Ectodermal cell (in vitro differentiated cells): ENCODE data around the gene UCHL5.
"Not testable (repeated sequence)": the region's sequence is repeated elsewhere in the genome, so short reads cannot be mapped to it uniquely, and the experiment has no call there.

Experiments used
- H3K27ac ChIP-seq: 2 replicates; pipeline ENCODE4 v1.7.0; 2013; ENCODE audit warnings: mild to moderate bottlenecking, low read depth, low read length; ENCODE audit not compliant: insufficient read depth, poor library complexity, severe bottlenecking
- H3K27me3 ChIP-seq: 2 replicates; pipeline ENCODE4 v1.7.0; 2013; ENCODE audit warnings: mild to moderate bottlenecking, low read length; ENCODE audit not compliant: insufficient read depth, control insufficient read depth, poor library complexity, severe bottlenecking
- H3K36me3 ChIP-seq: one replicate; pipeline ENCODE4 v1.7.0; 2013; ENCODE audit warnings: low read length; ENCODE audit not compliant: control insufficient read depth, insufficient read depth
- H3K4me1 ChIP-seq: one replicate; pipeline ENCODE4 v1.7.0; 2013; ENCODE audit warnings: low read length; ENCODE audit not compliant: control insufficient read depth, insufficient read depth
- H3K4me3 ChIP-seq: 2 replicates; pipeline ENCODE4 v1.7.0; 2013; ENCODE audit warnings: low read depth, low read length, control low read depth; ENCODE audit not compliant: insufficient read depth
- H3K9me3 ChIP-seq: 2 replicates; pipeline ENCODE4 v1.7.0; 2013; ENCODE audit warnings: mild to moderate bottlenecking, low read length, moderate library complexity; ENCODE audit not compliant: control insufficient read depth
- WGBS, 2 experiments: methylation state at CpG; one replicate each; pipeline ENCODE4 v1.1.7; 2013; ENCODE audit warnings: missing lambda C conversion rate in 2 of 2; 5-methylcytosine and 5-hydroxymethylcytosine counted together

UCHL5 gene

DNA sequence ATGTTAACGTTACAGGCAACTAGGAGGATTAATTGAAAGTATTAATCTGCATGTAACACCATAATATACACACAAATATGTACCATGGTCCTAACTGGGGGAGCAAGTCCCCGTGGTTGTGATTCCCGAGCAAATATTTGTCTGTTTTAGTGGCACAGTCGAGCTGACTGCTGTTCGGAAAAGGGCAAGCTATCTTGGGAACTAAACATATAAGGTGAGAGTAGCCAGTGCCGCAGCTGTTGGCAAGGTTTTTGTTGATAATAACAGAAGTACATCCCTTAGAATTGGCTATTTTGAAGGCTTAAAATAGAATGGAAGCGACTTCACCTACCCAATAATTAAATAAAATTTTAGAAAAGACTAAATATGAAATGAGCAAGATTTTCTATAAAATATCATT, 45.5 kb downstream of the UCHL5 start:
- H3K36me3 ChIP-seq, result no peaks in the 10 kb centered on the region
- H3K27me3 ChIP-seq, result no peaks in the 10 kb centered on the region
- H3K9me3 ChIP-seq, result no peaks in the 10 kb centered on the region
- no peaks in the 10 kb centered on the region for H3K4me1 ChIP-seq
- no peak overlapping the region for H3K4me3 ChIP-seq
- 92 to 93% methylated on average over 5 of the region's 7 CpGs for WGBS, 2 experiments
- H3K27ac ChIP-seq, result no peak overlapping the region

DNA sequence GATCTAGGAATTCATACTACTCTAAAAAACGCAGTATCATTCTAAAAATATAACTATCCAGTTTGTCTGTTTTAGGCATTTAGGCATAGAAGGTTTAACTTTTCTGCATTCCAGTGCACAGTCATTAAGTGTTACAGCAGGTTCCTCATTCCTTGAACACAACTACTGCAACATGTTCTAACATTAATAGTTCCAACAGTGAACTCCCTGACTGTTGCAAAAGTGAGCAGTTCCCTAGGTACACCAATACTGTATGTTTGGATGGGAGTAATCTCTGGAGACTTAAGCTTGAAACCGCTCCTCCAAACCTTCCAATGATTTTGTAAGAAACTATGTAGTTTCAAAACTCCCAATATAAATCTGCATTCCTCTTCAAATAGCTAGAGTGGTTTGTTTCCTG, 46.2 kb downstream of the UCHL5 start:
- H3K36me3 ChIP-seq, result no peaks in the 10 kb centered on the region
- H3K27ac ChIP-seq, result no peak overlapping the region
- no peaks in the 10 kb centered on the region for H3K27me3 ChIP-seq
- no peak overlapping the region for H3K4me3 ChIP-seq
- WGBS, 2 experiments, result 89 to 95% methylated on average over 1 of the region's 2 CpGs
- H3K4me1 ChIP-seq, result no peaks in the 10 kb centered on the region
- no peaks in the 10 kb centered on the region for H3K9me3 ChIP-seq

DNA sequence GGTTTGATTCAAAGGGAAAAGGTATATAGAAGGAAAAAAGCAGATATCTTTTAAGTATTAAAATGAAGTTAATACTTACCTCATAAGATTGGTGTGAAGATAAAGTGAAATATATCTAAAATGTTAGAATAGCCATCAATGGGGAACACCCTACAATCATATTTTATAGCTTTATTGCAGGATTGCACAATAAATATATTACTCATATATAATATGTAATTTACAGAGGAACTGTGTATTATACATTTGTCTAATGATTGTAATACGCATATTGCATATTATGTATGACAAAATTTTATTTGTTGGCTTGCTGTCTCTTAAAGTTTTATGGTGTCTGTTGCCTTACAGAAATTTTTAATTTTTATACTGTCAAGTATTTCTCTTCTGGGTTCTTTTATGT, 47.8 kb downstream of the UCHL5 start:
- Histone ChIP-seq H3K27ac (no peak overlapping the region), H3K9me3 (no peaks in the 10 kb centered on the region), H3K36me3 (no peaks in the 10 kb centered on the region), H3K4me1 (no peaks in the 10 kb centered on the region), H3K4me3 (no peak overlapping the region), H3K27me3 (no peaks in the 10 kb centered on the region)
- WGBS, 2 experiments, result no CpG with 5 or more reads among the region's 1 CpG

DNA sequence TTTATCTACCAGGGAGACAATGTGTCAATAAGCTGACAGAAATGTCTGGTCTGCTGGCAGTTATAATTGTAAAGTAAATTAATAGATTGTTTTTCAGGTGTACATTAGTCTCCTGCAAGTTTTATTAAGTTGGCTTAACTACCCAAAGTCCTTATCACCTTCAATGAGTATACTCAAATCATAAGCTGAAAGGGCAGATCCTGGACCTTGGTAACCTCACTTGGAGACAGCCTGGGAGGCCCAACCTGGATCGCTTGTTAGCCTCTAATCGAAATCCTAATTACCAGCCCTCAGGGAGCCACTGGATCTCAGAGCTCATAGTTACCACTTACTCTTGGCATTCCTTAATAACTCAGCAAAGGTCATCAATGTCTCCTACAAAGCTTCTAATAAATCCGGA, 49.7 kb downstream of the UCHL5 start:
- no peaks in the 10 kb centered on the region for H3K4me1 ChIP-seq
- H3K27me3 ChIP-seq, result no peaks in the 10 kb centered on the region
- H3K4me3 ChIP-seq, result no peak overlapping the region
- H3K9me3 ChIP-seq, result no peaks in the 10 kb centered on the region
- no peak overlapping the region for H3K27ac ChIP-seq
- no peaks in the 10 kb centered on the region for H3K36me3 ChIP-seq
- WGBS, 2 experiments, result 87 to 98% methylated on average over 3 of the region's 3 CpGs

DNA sequence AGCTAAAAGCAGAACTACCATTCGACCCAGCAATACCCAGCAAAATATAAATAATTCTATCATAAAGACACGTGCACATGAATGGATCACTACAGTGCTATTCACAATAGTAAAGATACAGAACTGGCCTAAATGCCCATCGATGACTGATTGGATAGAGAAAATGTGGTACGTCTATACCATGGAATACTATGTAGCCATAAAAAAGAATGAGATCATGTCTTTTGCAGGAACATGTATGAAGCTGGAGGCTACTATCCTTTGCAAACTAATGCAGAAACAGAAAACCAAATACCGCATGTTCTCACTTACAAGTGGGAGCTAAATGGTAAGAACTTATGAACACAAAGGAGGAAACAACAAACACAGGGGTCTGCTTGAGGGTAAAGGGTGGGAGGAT, 53.4 kb downstream of the UCHL5 start:
- Histone ChIP-seq H3K27ac (no peak overlapping the region), H3K27me3 (no peaks in the 10 kb centered on the region), H3K4me3 (no peak overlapping the region), H3K36me3 (no peaks in the 10 kb centered on the region), H3K9me3 (no peaks in the 10 kb centered on the region), H3K4me1 (no peaks in the 10 kb centered on the region)
- 93 to 98% methylated on average over 4 to 5 of the region's 5 CpGs for WGBS, 2 experiments

DNA sequence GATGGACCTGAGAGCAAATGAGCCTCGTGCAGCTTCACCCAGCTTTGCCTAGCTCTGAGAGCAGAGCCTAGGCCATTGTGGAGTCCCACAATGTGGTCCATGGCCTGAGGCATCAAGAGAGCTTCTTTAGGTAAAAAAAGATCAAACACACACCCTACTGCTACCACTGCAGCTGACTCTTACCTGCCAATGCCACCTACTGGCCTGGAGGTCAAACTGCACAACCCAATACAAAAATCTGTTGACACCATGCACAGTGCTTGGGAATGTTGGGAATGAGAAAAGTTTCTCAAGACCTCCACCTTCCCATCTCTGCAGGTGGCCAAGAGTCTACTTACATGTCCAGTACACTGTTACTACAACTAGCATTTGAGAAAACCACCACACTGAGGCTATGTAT, 60.6 kb downstream of the UCHL5 start:
- 90 to 97% methylated on average over 1 of the region's 1 CpG for WGBS, 2 experiments
- Histone ChIP-seq H3K9me3 (no peaks in the 10 kb centered on the region), H3K4me3 (no peak overlapping the region)

DNA sequence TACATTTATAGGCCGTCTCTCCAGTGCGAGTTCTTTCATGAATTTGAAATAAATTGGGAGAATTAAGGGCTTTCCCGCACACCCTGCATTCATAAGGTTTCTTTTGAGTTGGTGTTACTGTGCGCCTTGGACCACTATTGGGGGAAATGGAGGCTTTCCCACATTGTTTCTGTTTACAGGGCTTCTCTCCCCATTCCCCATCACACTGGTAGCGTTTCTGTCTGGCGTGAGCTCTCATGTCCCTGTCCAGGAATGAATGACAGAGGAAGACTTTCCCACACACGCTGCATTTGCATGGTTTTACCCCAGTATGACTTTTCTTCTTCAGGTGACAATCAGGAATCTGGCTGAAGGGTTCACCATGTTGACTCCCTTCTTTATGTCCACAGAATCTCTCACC, 65.0 kb downstream of the UCHL5 start:
- Histone ChIP-seq H3K27me3 (no peaks in the 10 kb centered on the region), H3K4me1 (no peaks in the 10 kb centered on the region), H3K4me3 (no peak overlapping the region), H3K27ac (no peak overlapping the region), H3K36me3 (peaks cover 5% of the 10 kb centered on the region), H3K9me3 (no peaks in the 10 kb centered on the region)
- WGBS, 2 experiments, result 97 to 98% methylated on average over 7 of the region's 7 CpGs

More for the DNA sequence above, 60.6 kb downstream of the UCHL5 start:
- Histone ChIP-seq H3K27me3 (no peaks in the 10 kb centered on the region), H3K27ac (no peak overlapping the region), H3K4me1 (no peaks in the 10 kb centered on the region), H3K36me3 (peaks cover 5% of the 10 kb centered on the region)

DNA sequence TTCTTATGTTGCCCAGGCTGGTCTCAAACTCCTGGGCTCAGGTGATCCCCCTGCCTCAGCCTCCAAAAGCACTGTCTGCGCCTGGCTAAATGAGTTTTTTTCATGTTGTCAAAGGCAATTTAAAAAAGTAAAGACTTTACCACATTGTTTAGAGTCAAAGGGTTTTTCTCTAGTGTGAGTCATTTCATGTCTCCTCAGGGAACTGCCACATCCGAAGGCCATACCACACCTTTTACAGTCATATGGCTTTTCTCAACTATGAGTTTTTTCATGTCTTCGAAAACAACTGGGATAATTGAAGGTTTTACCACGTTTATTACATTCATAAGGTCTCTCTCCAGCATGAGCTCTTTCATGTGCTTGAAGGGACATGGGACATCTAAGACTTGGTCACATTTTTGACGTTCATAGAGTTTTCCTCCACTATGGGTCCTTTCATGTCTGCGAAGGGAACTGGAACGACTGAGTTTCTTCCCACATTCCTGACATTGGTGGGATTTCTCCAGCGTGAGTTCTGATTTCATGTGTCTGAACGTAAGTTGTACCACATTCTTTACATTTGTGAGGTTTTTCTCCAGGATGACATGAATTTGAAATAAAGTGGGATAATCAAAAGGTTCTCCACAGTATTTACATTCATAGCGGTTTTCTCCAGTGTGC, 65.6 kb downstream of the UCHL5 start:
- H3K4me1 ChIP-seq, result no peaks in the 10 kb centered on the region
- no peak overlapping the region for H3K4me3 ChIP-seq
- WGBS, 2 experiments, result 93 to 96% methylated on average over 10 of the region's 10 CpGs
- H3K27me3 ChIP-seq, result no peaks in the 10 kb centered on the region
- H3K36me3 ChIP-seq, result peaks cover 5% of the 10 kb centered on the region
- no peak overlapping the region for H3K27ac ChIP-seq
- H3K9me3 ChIP-seq, result no peaks in the 10 kb centered on the region

DNA sequence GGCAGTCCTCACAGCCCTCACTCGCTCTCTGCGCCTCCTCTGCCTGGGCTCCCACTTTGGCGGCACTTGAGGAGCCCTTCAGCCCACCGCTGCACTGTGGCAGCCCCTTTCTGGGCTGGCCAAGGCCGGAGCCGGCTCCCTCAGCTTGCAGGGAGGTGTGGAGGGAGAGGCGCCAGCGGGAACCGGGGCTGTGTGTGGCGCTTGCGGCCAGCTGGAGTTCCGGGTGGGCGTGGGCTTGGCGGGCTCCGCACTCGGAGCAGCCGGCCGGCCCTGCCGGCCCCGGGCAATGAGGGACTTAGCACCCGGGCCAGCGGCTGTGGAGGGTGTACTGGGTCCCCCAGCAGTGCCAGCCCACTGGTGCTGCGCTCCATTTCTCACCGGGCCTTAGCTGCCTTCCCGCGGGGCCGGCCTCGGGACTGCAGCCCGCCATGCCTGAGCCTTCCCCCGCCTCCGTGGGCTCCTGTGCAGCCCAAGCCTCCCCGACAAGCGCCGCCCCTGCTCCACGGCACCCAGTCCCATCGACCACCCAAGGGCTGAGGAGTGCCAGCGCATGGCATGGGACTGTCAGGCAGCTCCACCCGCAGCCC, 72.3 kb downstream of the UCHL5 start:
- not testable (repeated sequence) for H3K36me3 ChIP-seq, H3K4me3 ChIP-seq, H3K27me3 ChIP-seq, H3K27ac ChIP-seq, H3K4me1 ChIP-seq, H3K9me3 ChIP-seq
- WGBS, 2 experiments, result 96 to 97% methylated on average over 38 of the region's 38 CpGs

DNA sequence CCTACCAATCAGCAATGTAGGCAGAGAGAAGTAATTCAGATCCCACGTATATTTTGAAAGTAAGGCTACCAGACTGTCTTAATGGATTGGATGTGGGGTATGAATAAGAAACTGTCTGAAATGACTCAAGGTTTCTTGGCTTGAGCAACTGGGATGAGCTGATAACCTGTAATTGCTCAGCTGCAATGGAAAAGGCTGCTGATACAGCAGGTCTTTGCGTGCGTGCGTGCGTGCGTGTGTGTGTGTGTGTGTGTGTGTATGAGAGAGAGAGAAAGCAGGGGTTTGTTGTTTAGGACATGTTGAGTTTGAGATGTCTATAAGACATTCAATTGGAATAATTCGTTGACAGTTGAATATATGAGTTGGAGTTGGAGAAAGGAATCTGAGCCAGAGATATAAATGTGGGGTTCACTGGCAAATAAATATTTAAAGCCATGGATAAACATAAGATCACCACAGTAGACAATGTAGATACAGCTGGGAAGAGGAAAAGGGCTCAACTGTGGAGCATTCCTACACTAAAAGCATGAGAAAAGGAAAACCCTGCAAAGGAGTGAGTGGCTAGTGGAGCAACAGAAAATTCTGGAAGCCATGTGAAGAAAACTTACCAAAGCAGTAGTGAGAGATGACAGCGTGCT, 72.9 kb downstream of the UCHL5 start:
- Histone ChIP-seq H3K27ac (no peak overlapping the region), H3K4me1 (no peaks in the 10 kb centered on the region), H3K4me3 (no peak overlapping the region), H3K27me3 (no peaks in the 10 kb centered on the region), H3K36me3 (no peaks in the 10 kb centered on the region), H3K9me3 (no peaks in the 10 kb centered on the region)
- WGBS, 2 experiments, result 89 to 94% methylated on average over 8 of the region's 8 CpGs
